Activated CD8-positive, alpha-beta memory T cell treated with anti-CD3 and anti-CD28 coated beads for 48 hours (primary cell): Measurements from ENCODE around the gene ADD1.

Experiments used
- DNase-seq, 3 experiments: peaks; one replicate each; pipeline ENCODE4 v3.0.0-alpha.2; 2020; ENCODE audit warnings: low read depth in 2 of 3, low spot score in 2 of 3

ADD1 gene

GRCh38 chr4:2834001-2834921 lies 9.4 kb upstream of the ADD1 start:
- no peak for DNase-seq

DNA sequence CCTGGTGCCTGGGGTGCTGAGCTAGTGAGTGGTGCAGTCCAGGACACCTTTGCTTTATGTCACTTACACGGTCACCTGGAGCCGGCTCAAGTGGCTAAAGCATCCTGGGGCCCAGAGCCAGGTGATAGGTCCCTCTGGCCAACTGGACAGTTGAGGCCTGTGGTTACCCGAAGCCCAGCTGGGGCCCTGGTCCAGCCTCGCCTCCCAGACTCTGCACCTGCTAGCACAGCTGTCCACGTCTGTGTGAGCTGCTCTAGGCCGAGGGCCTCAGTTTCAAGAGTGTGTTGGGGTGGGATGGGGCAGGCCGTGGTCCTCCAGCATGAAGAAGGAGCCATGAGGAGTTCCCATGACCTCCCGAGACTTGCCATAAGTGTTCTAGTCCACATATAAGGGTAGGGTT lies 7.7 kb upstream of the ADD1 start:
- DNase-seq, result no peak

DNA sequence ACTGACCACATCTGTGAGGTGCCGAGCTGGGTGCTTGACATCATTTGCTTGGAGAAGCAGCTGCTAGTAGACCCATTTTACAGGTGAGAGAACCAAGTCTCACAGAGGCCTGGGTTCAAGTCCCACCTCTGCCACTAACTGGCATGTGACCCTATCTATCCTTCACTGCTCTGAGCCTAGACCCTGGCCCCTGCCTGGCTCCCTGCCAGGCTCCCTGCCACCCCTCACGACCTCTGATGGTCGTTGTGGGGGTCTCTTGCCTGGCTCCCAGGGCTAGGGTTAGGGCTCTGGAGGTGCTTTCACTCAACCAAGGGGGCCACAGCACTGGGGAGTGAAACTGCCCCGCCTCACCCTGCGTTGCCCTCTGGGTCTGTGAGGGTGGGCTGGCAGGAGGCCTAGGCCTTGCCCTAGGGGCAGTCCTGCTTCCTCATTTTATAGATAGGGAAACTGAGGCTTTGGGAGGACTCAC lies 7.2 kb upstream of the ADD1 start:
- DNase-seq, result no peak

DNA sequence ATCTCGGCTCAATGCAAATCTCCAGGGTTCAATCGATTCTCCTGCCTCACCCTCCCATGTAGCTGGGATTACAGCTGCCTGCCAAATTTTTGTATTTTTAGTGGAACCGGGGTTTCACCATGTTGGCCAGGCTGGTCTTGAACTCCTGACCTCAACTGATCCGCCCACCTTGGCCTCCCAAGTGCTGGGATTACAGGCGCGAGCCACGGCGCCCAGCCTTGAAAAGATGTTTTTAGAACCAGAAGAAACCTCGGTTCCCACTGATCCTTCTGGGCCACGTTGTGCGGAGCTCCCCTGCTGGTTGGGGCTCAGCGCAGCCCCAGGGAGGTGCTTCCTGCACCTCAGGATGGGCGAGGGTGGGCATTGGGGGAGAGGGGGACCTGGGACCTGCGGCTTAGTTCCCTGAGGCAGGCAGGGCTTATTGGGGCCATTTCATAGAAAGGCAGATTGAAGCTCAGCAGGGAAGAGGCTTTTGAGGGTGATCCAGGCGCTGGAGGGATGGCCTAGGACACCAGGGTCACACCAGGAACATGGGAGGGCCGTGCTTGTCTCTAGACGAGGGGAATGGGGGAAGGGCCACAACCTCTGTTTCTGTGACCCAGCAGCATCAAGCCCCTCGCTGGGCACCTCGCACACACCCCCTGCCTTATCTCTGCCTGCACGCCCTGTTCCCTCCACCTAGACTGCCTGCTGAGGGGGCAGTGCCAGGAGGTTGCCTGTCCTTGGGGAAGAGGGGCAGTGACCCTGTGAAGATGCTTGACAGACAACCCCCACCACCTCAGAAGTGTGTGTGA lies 6.3 kb upstream of the ADD1 start:
- DNase-seq, result no peak

DNA sequence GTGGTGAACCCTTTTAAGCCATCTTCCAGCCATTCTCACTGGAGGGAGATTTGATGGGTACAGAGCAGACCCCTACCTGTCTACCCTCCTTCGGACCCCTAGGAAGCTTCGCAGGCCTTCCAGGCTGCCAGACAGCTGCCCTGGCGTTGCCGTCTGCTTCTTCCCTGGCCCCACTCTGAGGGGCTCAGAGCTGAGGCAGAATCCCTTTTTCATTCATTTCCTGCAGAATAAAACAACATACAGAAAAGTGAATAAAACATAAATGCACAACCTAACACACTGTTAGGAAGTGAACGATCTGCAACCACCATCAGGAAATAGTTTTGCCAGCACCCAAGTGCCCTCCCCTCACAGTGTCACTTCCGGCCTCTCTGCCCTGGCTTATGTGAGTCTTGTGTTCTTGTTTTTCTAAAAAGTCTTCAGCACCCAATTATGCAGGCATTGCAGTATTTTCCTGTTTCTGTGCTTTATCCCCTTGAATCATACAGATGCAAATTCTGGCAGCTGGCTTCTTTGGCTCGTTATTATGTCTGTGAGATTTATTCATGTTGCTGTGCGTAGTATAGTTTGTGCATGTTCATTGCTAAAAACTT lies 5.6 kb upstream of the ADD1 start:
- no peak for DNase-seq

DNA sequence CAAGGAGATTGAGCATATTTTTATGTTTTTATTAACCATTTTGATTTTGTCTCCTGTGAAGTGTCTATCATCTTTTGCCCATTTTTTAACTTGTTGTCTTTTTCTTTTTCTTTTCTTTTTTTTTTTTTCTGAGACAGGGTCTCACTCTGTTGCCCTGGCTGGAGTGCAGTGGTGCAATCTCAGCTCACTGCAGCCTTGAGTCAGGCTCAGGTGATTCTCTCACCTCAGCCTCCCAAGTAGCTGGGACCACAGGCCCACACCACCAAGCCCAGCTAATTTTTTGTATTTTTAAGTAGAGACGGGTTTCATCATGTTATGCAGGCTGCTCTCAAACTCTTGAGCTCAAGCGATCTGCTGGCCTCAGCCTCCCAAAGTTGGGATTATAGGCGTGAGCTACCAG lies 4.6 kb upstream of the ADD1 start:
- no peak for DNase-seq

GRCh38 chr4:2842687-2843262 lies 869 bp upstream of the ADD1 start:
- no peak for DNase-seq

- DNase-seq, result no peak
These were observed 419 bp downstream of the ADD1 start for GRCh38 chr4:2843941-2844584.

DNA sequence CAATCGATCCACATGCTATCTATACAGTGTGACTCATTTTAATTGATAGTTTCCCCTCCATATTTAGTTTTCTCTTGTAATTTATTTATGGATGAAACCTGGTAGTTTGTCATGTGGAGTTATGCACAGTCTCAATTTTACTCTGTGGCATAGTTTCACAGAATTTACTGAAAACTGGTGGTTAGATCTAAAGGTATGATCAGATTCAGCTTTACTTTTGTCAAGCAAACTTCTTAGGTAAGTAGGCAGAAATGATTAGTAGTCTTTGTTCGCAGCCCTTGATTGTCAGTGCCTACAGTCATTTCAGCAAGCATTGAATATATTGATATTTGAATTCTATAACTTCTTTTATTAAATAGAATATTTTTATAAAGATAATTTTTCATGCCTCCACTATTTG lies 2.5 kb downstream of the ADD1 start:
- no peak for DNase-seq

DNA sequence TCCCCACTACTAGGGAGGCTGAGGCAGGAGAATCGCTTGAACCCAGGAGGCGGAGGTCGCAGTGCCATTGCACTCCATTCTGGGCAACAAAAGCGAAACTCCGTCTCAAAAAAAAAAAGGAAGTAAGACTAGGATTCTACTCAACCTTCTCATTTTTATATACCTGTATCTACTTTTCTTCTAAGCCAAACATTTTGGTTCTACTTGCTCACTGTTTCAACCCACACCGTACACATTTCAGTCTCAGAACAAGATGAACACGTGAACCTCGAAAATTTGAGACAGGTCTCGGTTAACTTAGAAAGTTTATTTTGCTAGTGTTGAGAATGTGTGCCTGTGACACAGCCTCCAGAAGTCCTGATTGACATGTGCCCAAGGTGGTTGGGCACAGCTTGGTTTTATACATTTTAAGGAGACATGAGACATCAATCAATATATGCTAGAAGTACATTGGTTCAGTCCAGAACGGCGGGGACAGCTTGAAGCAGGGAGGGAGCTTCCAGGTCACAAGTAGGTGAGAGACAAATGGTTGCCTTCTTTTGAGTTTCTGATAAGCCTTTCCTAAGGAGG lies 3.7 kb downstream of the ADD1 start:
- DNase-seq, result no peak

- DNase-seq, result no peak
These were observed 4.8 kb downstream of the ADD1 start for GRCh38 chr4:2848449-2848848.

DNA sequence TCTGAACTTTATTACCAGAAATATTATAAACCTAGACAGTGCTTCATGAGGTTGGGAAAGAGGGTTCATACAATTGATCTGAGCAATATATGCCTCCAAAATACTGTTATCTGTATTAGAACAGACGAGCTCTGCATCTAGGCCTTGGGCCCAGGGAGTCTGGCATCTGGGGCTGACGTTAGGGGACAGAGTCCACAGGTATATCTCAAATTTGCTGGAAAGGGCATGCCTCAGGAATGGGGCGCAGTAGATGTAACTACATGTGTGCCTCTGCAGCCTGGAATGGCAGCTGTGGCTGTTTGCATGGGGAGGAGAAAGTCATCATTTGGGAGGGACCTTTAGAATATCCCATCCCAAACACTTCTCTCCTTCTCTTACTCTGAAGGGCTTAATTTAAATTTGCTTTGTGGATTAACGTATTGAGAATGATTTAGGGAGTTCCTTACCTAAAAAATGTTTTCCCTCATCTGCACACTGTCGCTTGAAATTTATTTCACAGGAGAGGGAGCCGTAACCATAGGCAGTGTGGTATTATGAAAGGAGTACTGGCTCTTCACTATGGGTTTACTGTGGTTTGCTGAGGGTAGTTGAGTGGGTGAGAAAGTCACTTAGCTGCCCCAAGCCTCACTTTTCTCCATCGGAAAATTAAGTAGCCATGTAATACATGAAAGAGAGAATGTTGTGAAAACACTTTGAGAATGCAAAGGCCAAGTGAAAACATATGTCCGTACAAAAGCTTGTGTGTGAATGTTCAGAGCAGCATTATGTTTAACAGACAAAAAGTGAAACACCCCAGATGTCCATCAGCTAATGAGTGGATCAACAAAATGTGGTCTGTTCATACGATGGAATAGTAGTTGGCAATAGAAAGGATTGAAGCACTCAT lies 5.9 kb downstream of the ADD1 start:
- DNase-seq, result no peak

GRCh38 chr4:2850966-2851798 lies 7.5 kb downstream of the ADD1 start:
- DNase-seq, result no peak

DNA sequence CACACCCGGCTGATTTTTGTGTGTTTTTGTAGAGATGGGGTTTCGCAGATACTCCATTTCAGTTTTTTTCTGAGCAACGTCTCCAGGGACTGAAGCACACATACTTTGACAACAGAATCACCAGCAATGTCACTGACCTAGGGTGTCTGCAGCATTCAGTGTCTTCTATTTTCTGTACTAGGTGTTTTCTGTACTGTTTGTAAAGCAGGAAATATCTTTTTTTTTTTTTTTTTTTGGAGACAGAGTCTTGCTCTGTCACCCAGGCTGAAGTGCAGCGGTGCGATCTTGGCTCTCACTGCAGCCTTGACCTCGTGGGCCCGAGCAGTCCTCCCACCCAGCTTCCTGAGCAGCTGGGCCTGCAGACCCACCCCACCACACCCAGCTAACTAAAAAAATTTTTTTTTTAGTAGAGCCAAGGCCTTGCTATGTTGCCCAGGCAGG lies 8.9 kb downstream of the ADD1 start:
- DNase-seq, result no peak

DNA sequence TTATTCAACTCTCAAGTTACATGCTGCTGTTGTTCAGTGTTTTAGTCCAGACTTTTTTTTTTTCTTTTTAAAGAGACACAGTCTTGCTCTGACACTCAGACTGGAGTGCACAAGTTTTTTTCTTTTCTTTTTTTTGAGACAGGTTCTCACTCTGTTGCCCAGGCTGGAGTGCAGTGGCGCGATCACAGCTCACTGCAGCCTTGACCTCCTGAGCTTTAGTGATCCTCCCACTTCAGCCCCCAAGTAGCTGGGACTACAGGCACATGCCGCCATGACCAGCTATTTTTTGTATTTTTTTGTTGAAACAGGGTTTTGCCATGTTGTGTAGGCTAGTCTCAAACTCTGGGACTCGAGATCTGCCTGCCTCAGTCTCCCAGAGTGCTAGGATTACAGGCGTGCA lies 11.9 kb downstream of the ADD1 start:
- no peak for DNase-seq

DNA sequence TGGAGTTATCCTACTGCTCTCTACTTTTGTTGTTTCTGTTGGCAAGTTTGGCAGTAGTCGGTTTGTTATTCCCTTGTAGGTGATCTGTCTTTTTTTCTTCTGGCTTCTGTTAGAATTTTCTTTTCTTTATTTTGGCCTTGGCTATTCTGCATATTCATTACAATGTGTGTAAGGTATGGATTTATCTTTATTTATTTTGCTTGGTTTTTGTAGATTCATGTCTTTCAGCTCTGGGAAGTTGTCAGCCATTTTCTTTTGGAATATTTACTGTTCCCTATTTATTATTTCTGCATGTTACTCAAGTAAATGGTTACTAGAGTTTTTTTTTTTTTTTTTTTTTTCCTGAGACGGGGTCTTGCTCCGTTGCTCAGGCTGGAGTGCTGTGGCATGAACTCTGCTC lies 12.6 kb downstream of the ADD1 start:
- no peak for DNase-seq

GRCh38 chr4:2857349-2857927 lies 13.8 kb downstream of the ADD1 start:
- no peak for DNase-seq

GRCh38 chr4:2858451-2859217 lies 15.0 kb downstream of the ADD1 start:
- DNase-seq, result no peak
